GM23248 (cell line): ENCODE measurements around the gene DOCK10.

Experiments
- EZH2 ChIP-seq: fragments of 200-600 bp; sonication (generic); IDR thresholded peaks from 2 replicates; pipeline ENCODE4 v1.6.1; 2018; ENCODE audit warnings: antibody characterized with exemption, mild to moderate bottlenecking; ENCODE audit not compliant: insufficient read depth, poor library complexity, severe bottlenecking
- EZH2phosphoT487 ChIP-seq: fragments of 200-600 bp; sonication (generic); IDR thresholded peaks from 2 replicates; pipeline ENCODE4 v1.6.1; 2018; ENCODE audit warnings: antibody characterized with exemption, moderate library complexity, mild to moderate bottlenecking, low read depth; ENCODE audit not compliant: insufficient read depth

GRCh38 chr2:225041851-225042799 is at the start of gene DOCK10:
- no peak for TF ChIP-seq EZH2
- TF ChIP-seq EZH2phosphoT487 = no peak
